K562 (cell line): ENCODE results near the gene RHOU.

ENCODE experiments used
- CBX1 ChIP-seq: sonication (generic); IDR thresholded peaks from 2 replicates; pipeline ENCODE4 v1.6.1; 2016; ENCODE audit warnings: antibody characterized with exemption, low read depth, mild to moderate bottlenecking
- E2F1 ChIP-seq: sonication (generic); formaldehyde crosslinking; IDR thresholded peaks from 2 replicates; pipeline ENCODE4 v1.8.1; 2023; ENCODE audit warnings: mild to moderate bottlenecking, missing genetic modification reagents, moderate library complexity
- EZH2 ChIP-seq: IDR thresholded peaks from 2 replicates; pipeline ENCODE4 v1.6.1; 2012; ENCODE audit warnings: low read depth, mild to moderate bottlenecking, inconsistent platforms, low read length, borderline replicate concordance
- GTF2B ChIP-seq: IDR thresholded peaks from 2 replicates; pipeline ENCODE4 v1.6.1; 2011; ENCODE audit not compliant: insufficient read length; ENCODE audit errors: extremely low read depth
- HMG20A ChIP-seq: fragments of 450-650 bp; formaldehyde crosslinking; conservative IDR thresholded peaks from 2 replicates; pipeline ENCODE4 v1.4.0; 2020; ENCODE audit warnings: mild to moderate bottlenecking, mixed read lengths
- KLF1 ChIP-seq: fragments of 450-650 bp; IDR thresholded peaks from 2 replicates; pipeline ENCODE4 v1.6.1; 2016; ENCODE audit warnings: missing genetic modification characterization, missing compliant biosample characterization
- NFIC ChIP-seq: fragments of 450-650 bp; IDR thresholded peaks from 2 replicates; pipeline ENCODE4 v1.6.1; 2017; ENCODE audit warnings: mild to moderate bottlenecking, inconsistent platforms
- PCBP2 ChIP-seq: fragments of 200-400 bp; formaldehyde crosslinking; IDR thresholded peaks from 2 replicates; pipeline ENCODE4 v1.6.1; 2018; ENCODE audit warnings: low read length, low read depth, mild to moderate bottlenecking, moderate library complexity; ENCODE audit not compliant: poor library complexity, severe bottlenecking
- POU5F1 ChIP-seq: fragments of 150-350 bp; IDR thresholded peaks from 2 replicates; pipeline ENCODE4 v1.6.1; 2014; ENCODE audit warnings: borderline replicate concordance, low read length, low read depth, mild to moderate bottlenecking; ENCODE audit not compliant: partially characterized antibody
- TSHZ1 ChIP-seq: fragments of 250-450 bp; sonication (Bioruptor Pico); IDR thresholded peaks from 2 replicates; pipeline ENCODE4 v1.4.0; 2020; ENCODE audit warnings: mild to moderate bottlenecking, moderate library complexity
- ZNF76 ChIP-seq: fragments of 250-450 bp; sonication (Bioruptor Pico); IDR thresholded peaks from 2 replicates; pipeline ENCODE4 v1.4.0; 2020; ENCODE audit warnings: mild to moderate bottlenecking, moderate library complexity, borderline replicate concordance
- ZNF79 ChIP-seq: fragments of 250-450 bp; sonication (Bioruptor Pico); IDR thresholded peaks from 2 replicates; pipeline ENCODE4 v1.4.0; 2020; ENCODE audit warnings: low read depth, mild to moderate bottlenecking, moderate library complexity
- TF ChIP-seq, protein P1 (sequence below), 2 experiments: fragments of 450-650 bp in 1 of 2; sonication (generic) in 1 of 2; formaldehyde crosslinking in 1 of 2; IDR thresholded peaks; 2 replicates each; pipeline versions ENCODE4 v1.7.1 to v1.9.0; 2016 to 2022; ENCODE audit warnings: inconsistent platforms in 1 of 2, mild to moderate bottlenecking in 1 of 2, missing genetic modification reagents in 1 of 2

DNA sequence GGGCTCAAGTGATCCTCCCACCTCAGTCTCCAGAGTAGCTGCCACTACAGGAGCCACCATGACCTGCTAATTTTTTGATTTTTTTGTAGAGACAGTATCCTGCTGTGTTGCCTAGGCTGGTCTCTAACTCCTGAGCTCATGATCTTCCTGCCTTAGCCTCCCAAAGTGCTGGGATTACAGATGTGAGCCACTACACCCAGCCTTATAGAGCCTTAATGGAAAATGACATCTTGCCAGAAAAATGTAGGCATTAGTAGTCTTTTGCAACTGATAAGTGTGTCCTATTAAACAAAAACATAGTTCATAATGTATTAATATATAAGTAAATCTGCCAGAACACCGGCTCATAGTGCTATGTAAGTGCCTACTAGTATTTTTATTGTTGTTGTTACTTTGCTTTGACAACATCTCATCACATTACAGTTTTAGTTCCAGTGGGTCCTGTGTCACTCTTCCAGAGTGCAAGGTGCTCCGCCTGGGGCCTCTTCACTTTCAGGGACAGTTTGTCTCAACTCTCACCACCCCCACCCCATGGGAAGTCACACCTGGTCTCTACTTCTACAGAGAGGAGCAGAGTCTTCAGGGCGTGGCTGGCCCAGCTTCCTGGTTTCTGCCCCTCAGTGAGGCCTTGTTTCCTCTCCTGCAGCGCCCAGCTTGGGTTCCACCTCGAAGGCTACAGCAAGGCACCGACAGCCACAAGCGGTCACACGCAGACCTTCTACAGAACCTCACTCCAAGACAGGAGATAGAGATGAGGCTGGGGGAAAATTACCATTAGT, 30.1 kb downstream of the RHOU start:
- TF ChIP-seq NFIC, result no peak
- no peak for TF ChIP-seq TSHZ1
- no peak for TF ChIP-seq ZNF76
- no peak for TF ChIP-seq KLF1 (tag)
- TF ChIP-seq, protein P1, sequence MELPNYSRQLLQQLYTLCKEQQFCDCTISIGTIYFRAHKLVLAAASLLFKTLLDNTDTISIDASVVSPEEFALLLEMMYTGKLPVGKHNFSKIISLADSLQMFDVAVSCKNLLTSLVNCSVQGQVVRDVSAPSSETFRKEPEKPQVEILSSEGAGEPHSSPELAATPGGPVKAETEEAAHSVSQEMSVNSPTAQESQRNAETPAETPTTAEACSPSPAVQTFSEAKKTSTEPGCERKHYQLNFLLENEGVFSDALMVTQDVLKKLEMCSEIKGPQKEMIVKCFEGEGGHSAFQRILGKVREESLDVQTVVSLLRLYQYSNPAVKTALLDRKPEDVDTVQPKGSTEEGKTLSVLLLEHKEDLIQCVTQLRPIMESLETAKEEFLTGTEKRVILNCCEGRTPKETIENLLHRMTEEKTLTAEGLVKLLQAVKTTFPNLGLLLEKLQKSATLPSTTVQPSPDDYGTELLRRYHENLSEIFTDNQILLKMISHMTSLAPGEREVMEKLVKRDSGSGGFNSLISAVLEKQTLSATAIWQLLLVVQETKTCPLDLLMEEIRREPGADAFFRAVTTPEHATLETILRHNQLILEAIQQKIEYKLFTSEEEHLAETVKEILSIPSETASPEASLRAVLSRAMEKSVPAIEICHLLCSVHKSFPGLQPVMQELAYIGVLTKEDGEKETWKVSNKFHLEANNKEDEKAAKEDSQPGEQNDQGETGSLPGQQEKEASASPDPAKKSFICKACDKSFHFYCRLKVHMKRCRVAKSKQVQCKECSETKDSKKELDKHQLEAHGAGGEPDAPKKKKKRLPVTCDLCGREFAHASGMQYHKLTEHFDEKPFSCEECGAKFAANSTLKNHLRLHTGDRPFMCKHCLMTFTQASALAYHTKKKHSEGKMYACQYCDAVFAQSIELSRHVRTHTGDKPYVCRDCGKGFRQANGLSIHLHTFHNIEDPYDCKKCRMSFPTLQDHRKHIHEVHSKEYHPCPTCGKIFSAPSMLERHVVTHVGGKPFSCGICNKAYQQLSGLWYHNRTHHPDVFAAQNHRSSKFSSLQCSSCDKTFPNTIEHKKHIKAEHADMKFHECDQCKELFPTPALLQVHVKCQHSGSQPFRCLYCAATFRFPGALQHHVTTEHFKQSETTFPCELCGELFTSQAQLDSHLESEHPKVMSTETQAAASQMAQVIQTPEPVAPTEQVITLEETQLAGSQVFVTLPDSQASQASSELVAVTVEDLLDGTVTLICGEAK (IDR thresholded peaks at IDR 0.05), result no peak
- TF ChIP-seq, protein P1 (CRISPR knock-in tag; IDR thresholded peaks at IDR 0.05), result no peak
- TF ChIP-seq E2F1 (CRISPR knock-in tag), result no peak
- TF ChIP-seq ZNF79 (CRISPR knock-in tag), result no peak
- TF ChIP-seq PCBP2, result no peak
- TF ChIP-seq HMG20A, result no peak
- no peak for TF ChIP-seq CBX1
- TF ChIP-seq POU5F1, result no peak
- no peak for TF ChIP-seq GTF2B
- no peak for TF ChIP-seq EZH2
